Amniotic stem cell (primary cell): Measurements from ENCODE around the gene VGF.
"Not testable (repeated sequence)": the region's sequence is repeated elsewhere in the genome, so short reads cannot be mapped to it uniquely, and the experiment has no call there.

Experiments
- DNase-seq: peaks from one replicate; lab custom pipeline; 2025; lab: John Stamatoyannopoulos, UW

Gene VGF

DNA sequence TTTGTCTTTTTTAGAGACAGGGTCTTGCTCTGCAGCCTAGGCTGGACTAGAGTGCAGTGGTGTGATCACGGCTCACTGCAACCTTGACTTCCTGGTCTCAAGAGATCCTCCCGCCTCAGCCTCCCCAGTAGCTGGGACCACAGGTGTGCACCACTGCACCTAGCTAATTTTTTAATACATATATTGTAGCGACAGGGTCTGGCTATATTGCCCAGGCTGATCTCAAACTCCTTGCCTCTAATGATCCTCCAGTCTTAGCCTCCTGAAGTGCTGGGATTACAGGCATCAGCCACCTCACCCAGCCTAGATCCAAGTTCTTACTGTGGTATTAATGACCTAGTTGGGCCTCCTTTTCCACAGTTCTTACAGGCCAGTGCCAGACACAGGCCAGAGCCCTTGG lies 50.2 kb downstream of the VGF start:
- DNase-seq: no peak

GRCh38 chr7:101114492-101114891 lies 50.9 kb downstream of the VGF start:
- no peak for DNase-seq

DNA sequence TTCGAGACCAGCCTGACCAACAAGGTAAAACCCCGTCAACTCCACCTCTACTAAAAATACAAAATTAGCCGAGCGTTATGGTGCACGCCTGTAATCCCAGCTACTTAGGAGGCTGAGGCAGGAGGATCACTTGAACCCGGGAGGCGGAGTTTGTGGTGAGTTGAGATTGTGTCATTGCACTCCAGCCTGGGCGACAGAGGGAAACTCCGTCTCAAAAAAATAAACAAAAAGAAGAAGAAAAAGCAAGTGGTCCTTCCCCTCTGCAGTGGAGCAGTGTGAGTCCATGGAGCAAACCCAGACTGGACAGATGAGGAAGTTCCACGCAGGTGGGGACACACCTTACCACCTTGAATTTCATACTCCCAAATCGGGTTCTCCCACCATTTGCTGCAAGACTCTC lies 51.5 kb downstream of the VGF start:
- no peak for DNase-seq

DNA sequence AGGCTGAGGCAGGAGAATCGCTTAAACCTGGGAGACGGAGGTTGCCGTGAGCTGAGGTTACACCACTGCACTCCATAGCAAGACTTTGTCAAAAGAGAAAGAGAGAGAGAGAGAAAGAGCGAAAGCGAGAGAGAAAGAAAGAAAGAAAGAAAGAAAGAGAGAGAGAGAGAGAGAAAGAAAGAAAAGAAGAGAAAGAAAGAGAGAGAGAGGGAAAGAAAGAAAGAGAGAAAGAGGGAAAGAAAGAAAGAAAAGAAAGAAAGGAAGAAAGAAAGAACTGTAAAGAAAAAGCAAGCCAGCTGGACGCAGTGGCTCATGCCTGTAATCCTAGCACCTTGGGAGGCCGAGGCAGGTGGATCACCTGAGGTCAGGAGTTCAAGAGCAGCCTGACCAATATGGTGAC lies 52.2 kb downstream of the VGF start:
- not testable (repeated sequence) for DNase-seq
